GM23338 (cell line): ENCODE results near the gene FNDC3B. TPM values are rescaled to one million over a fixed set of nuclear protein-coding genes. Genes with fewer than 3 reads are reported as not detected.

ENCODE experiments used
- ATAC-seq: fragments of 200-7000 bp; cut with Tn5 transposase; 3 replicates; pipeline ENCODE4 v1.9.1; 2020
- DNase-seq: peaks from one replicate; pipeline ENCODE4 v3.0.0-alpha.2; 2015; ENCODE audit warnings: low spot score
- H2AFZ ChIP-seq: fragments of 200-600 bp; sonication (generic); 2 replicates; pipeline ENCODE4 v1.8.0; 2016; ENCODE audit warnings: antibody characterized with exemption, mild to moderate bottlenecking, moderate library complexity
- H3F3A ChIP-seq: fragments of 200-600 bp; sonication (generic); replicated peaks from 2 replicates; pipeline ENCODE4 v1.8.0; 2017; ENCODE audit warnings: antibody characterized with exemption, mixed run types, low read depth
- H3K27ac ChIP-seq: fragments of 200-600 bp; sonication (generic); 2 replicates; pipeline ENCODE4 v1.6.1; 2016; ENCODE audit warnings: low read depth
- H3K27me3 ChIP-seq: fragments of 200-600 bp; sonication (generic); 2 replicates; pipeline ENCODE4 v1.8.0; 2016; ENCODE audit warnings: mild to moderate bottlenecking, mixed run types, moderate library complexity; ENCODE audit not compliant: insufficient read depth
- H3K36me3 ChIP-seq: fragments of 200-600 bp; sonication (generic); 2 replicates; pipeline ENCODE4 v1.8.0; 2016; ENCODE audit warnings: mild to moderate bottlenecking; ENCODE audit not compliant: insufficient read depth
- H3K4me1 ChIP-seq: fragments of 200-600 bp; sonication (generic); 2 replicates; pipeline ENCODE4 v1.8.0; 2016; ENCODE audit warnings: mild to moderate bottlenecking, moderate library complexity; ENCODE audit not compliant: insufficient read depth
- H3K4me2 ChIP-seq: fragments of 200-600 bp; sonication (generic); 2 replicates; pipeline ENCODE4 v1.7.1; 2017; ENCODE audit warnings: mixed run types
- H3K4me3 ChIP-seq: fragments of 200-600 bp; sonication (generic); 2 replicates; pipeline ENCODE4 v1.6.1; 2016; ENCODE audit warnings: mixed run types
- H3K79me2 ChIP-seq: fragments of 200-600 bp; sonication (generic); replicated peaks from 2 replicates; pipeline ENCODE4 v1.8.0; 2017; ENCODE audit warnings: mild to moderate bottlenecking; ENCODE audit not compliant: insufficient read depth
- H3K9me2 ChIP-seq: fragments of 200-600 bp; sonication (generic); 2 replicates; pipeline ENCODE4 v1.8.0; 2017; ENCODE audit not compliant: insufficient read depth
- H4K20me1 ChIP-seq: fragments of 200-600 bp; sonication (generic); replicated peaks from 2 replicates; pipeline ENCODE4 v1.8.0; 2017; ENCODE audit warnings: mild to moderate bottlenecking; ENCODE audit not compliant: insufficient read depth
- H3K27ac Mint-ChIP-seq: 2 replicates; pipeline ENCODE4 v1.8.0; 2020; ENCODE audit warnings: inconsistent platforms, mild to moderate bottlenecking, moderate library complexity, mixed read lengths
- H3K27me3 Mint-ChIP-seq: 3 replicates; pipeline ENCODE4 v1.8.0; 2022; ENCODE audit warnings: low read depth, mild to moderate bottlenecking, moderate library complexity, mixed read lengths, inconsistent platforms; ENCODE audit not compliant: insufficient read depth, poor library complexity
- H3K36me3 Mint-ChIP-seq: 3 replicates; pipeline ENCODE4 v1.8.0; 2021; ENCODE audit warnings: low read depth, mild to moderate bottlenecking, inconsistent platforms, moderate library complexity, mixed read lengths
- H3K4me1 Mint-ChIP-seq: 3 replicates; pipeline ENCODE4 v1.8.0; 2020; ENCODE audit warnings: mild to moderate bottlenecking, inconsistent platforms, mixed read lengths
- H3K4me3 Mint-ChIP-seq: 3 replicates; pipeline ENCODE4 v1.8.0; 2021; ENCODE audit warnings: moderate library complexity, mild to moderate bottlenecking, inconsistent platforms, mixed read lengths
- H3K9me3 Mint-ChIP-seq: 3 replicates; pipeline ENCODE4 v1.8.0; 2020; ENCODE audit warnings: moderate library complexity, mild to moderate bottlenecking, inconsistent platforms, mixed read lengths
- CREB1 ChIP-seq: fragments of 250-450 bp; sonication (Bioruptor Pico); IDR thresholded peaks from 2 replicates; pipeline ENCODE4 v1.5.0; 2020; ENCODE audit warnings: low read depth, mild to moderate bottlenecking, moderate library complexity
- EZH2 ChIP-seq: fragments of 200-600 bp; sonication (generic); IDR thresholded peaks from one replicate; pipeline ENCODE4 v1.8.0; 2017; ENCODE audit warnings: antibody characterized with exemption, mild to moderate bottlenecking, low read depth; ENCODE audit not compliant: unreplicated experiment
- EZH2phosphoT487 ChIP-seq: fragments of 200-600 bp; sonication (generic); IDR thresholded peaks from one replicate; pipeline ENCODE4 v1.8.1; 2018; ENCODE audit warnings: antibody characterized with exemption; ENCODE audit not compliant: unreplicated experiment
- JUNB ChIP-seq: IDR thresholded peaks from one replicate; pipeline ENCODE4 v1.6.1; 2016; ENCODE audit warnings: antibody characterized with exemption; ENCODE audit not compliant: unreplicated experiment
- NANOG ChIP-seq: IDR thresholded peaks from 2 replicates; pipeline ENCODE4 v1.6.1; 2016; ENCODE audit warnings: antibody characterized with exemption, borderline replicate concordance
- POLR2AphosphoS5 ChIP-seq: IDR thresholded peaks from 2 replicates; pipeline ENCODE4 v1.6.1; 2016; ENCODE audit warnings: antibody characterized with exemption, low read depth
- STAT1 ChIP-seq: IDR thresholded peaks from one replicate; pipeline ENCODE4 v1.6.1; 2016; ENCODE audit warnings: antibody characterized with exemption; ENCODE audit not compliant: unreplicated experiment
- ZNF114 ChIP-seq: fragments of 250-450 bp; sonication (Bioruptor Pico); IDR thresholded peaks from 2 replicates; pipeline ENCODE4 v1.5.0; 2020; ENCODE audit warnings: mild to moderate bottlenecking, moderate library complexity
- polyA plus RNA-seq: library from polyadenylated mRNA; unstranded; fragments of >200 nt; fragmentation: Nextera tagmentation; extraction: Ambion mirVana; gene quantifications from 2 replicates; pipeline ENCODE4 v1.2.1, GENCODE V29; 2016
- total RNA-seq: library from RNA; depleted of rRNA; stranded (reverse); fragments of >200 nt; shearing (Covaris generic); gene quantifications from 2 replicates; pipeline ENCODE4 v1.2.3, GENCODE V29; 2014
- TF ChIP-seq, protein P1 (sequence below): IDR thresholded peaks from one replicate; pipeline ENCODE4 v1.6.1; 2018; ENCODE audit warnings: antibody characterized with exemption; ENCODE audit not compliant: unreplicated experiment
- TF ChIP-seq, protein P2 (sequence below): IDR thresholded peaks from 2 replicates; pipeline ENCODE4 v1.6.1; 2016; ENCODE audit warnings: antibody characterized with exemption
- TF ChIP-seq, protein P3 (sequence below): fragments of 250-450 bp; sonication (Bioruptor Pico); IDR thresholded peaks from 2 replicates; pipeline ENCODE4 v1.5.0; 2020; ENCODE audit warnings: mild to moderate bottlenecking, moderate library complexity

The FNDC3B gene
- total and polyA plus RNA-seq, 2 experiments from 2014 or later, result 19.1 to 55.4 TPM

DNA sequence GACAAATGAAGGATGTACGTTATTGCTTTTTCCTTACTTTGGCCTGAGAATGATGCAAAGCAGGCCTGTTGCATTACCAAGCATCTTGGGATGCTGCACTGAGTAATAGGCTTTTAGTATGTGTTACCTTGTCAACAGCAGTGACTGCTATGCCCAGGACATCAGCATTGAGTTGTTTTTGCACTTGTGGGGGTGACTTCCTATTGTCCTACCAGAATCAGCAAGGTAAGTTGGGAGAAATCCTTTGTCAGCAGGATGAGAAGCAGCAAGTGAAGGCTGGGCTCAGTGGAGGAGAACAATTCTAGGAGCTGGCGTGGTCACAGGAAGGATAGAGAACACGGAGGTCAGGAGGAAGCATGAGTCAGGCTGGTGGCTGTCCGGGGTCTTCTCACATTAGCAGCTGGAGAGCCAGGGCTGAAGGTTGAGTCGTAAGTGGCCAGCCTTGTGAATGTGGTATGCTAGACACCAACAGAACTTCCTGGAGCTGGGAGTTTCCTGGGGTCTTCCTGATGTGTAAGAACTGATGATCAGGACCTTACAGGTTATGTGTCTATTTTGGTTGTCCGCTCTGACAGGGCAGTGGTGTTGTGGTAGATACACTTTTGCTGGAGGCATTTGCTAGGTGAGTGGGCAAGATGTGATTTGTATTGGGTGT, 142.7 kb downstream of the FNDC3B start:
- Mint-ChIP-seq H3K27ac (peak overlapping the region; percentile 58), H3K4me1 (peaks cover 42% of the 10 kb centered on the region), H3K36me3 (peaks cover 3% of the 10 kb centered on the region; the same call in 2 of the 3 replicates), H3K27me3 (no peaks in the 10 kb centered on the region), H3K9me3 (no peaks in the 10 kb centered on the region; the same call in 2 of the 3 replicates), H3K4me3 (no peak overlapping the region)
- Histone ChIP-seq H3K79me2 (peaks cover 76% of the 10 kb centered on the region), H3K27ac (peak overlapping the region; percentile 80), H3F3A (no peaks in the 10 kb centered on the region), H3K36me3 (no peaks in the 10 kb centered on the region), H2AFZ (no peak overlapping the region), H3K9me2 (no peaks in the 10 kb centered on the region), H3K4me1 (peaks cover 28% of the 10 kb centered on the region), H3K27me3 (no peaks in the 10 kb centered on the region), H3K4me3 (no peak overlapping the region), H4K20me1 (no peaks in the 10 kb centered on the region), H3K4me2 (no peak overlapping the region)
- TF ChIP-seq ZNF114 (CRISPR knock-in tag), result no peak
- TF ChIP-seq NANOG, result no peak
- TF ChIP-seq EZH2phosphoT487, result no peak
- TF ChIP-seq CREB1 (CRISPR knock-in tag), result no peak
- ATAC-seq, result peak; percentile 56
- DNase-seq, result no peak

DNA sequence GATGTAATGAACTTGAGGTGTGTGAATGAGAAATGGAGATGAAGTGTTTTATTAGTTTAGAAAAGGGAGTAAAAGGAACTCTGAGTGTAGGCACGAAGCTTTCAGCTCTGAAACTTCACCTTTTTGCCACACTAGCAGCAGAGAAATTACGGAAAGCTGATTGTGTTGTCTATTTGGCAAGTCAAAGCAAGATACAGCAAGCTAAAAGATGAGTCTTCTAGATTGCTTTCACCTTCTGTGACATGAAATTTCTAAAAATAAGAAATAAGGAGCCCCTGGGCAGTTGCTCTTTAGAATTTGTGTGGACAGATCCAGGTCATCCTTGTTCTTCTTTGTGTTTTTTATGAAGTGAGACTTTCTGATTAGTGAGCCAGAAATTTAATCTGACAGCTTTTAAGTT, 143.4 kb downstream of the FNDC3B start:
- no peak overlapping the region for H2AFZ ChIP-seq
- no peak overlapping the region for H3K4me3 Mint-ChIP-seq
- H3K9me3 Mint-ChIP-seq, result no peaks in the 10 kb centered on the region; the same call in 2 of the 3 replicates
- no peaks in the 10 kb centered on the region for H3K27me3 ChIP-seq
- H3F3A ChIP-seq, result no peaks in the 10 kb centered on the region
- peaks cover 3% of the 10 kb centered on the region; the same call in 2 of the 3 replicates for H3K36me3 Mint-ChIP-seq
- no peaks in the 10 kb centered on the region for H3K9me2 ChIP-seq
- H3K4me1 ChIP-seq, result peaks cover 24% of the 10 kb centered on the region
- no peak overlapping the region for H3K4me3 ChIP-seq
- H3K27ac ChIP-seq, result peak overlapping the region; percentile 80
- ATAC-seq (no peak), DNase-seq (no peak)
- H4K20me1 ChIP-seq, result no peaks in the 10 kb centered on the region
- H3K27me3 Mint-ChIP-seq, result no peaks in the 10 kb centered on the region
- H3K4me2 ChIP-seq, result no peak overlapping the region
- peak overlapping the region; percentile 58 for H3K27ac Mint-ChIP-seq
- no peaks in the 10 kb centered on the region for H3K36me3 ChIP-seq
- peaks cover 69% of the 10 kb centered on the region for H3K79me2 ChIP-seq
- H3K4me1 Mint-ChIP-seq, result peaks cover 38% of the 10 kb centered on the region
- TF ChIP-seq, protein P1, sequence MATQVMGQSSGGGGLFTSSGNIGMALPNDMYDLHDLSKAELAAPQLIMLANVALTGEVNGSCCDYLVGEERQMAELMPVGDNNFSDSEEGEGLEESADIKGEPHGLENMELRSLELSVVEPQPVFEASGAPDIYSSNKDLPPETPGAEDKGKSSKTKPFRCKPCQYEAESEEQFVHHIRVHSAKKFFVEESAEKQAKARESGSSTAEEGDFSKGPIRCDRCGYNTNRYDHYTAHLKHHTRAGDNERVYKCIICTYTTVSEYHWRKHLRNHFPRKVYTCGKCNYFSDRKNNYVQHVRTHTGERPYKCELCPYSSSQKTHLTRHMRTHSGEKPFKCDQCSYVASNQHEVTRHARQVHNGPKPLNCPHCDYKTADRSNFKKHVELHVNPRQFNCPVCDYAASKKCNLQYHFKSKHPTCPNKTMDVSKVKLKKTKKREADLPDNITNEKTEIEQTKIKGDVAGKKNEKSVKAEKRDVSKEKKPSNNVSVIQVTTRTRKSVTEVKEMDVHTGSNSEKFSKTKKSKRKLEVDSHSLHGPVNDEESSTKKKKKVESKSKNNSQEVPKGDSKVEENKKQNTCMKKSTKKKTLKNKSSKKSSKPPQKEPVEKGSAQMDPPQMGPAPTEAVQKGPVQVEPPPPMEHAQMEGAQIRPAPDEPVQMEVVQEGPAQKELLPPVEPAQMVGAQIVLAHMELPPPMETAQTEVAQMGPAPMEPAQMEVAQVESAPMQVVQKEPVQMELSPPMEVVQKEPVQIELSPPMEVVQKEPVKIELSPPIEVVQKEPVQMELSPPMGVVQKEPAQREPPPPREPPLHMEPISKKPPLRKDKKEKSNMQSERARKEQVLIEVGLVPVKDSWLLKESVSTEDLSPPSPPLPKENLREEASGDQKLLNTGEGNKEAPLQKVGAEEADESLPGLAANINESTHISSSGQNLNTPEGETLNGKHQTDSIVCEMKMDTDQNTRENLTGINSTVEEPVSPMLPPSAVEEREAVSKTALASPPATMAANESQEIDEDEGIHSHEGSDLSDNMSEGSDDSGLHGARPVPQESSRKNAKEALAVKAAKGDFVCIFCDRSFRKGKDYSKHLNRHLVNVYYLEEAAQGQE, result no peak
- no peak for TF ChIP-seq ZNF114 (CRISPR knock-in tag)
- TF ChIP-seq, protein P2, sequence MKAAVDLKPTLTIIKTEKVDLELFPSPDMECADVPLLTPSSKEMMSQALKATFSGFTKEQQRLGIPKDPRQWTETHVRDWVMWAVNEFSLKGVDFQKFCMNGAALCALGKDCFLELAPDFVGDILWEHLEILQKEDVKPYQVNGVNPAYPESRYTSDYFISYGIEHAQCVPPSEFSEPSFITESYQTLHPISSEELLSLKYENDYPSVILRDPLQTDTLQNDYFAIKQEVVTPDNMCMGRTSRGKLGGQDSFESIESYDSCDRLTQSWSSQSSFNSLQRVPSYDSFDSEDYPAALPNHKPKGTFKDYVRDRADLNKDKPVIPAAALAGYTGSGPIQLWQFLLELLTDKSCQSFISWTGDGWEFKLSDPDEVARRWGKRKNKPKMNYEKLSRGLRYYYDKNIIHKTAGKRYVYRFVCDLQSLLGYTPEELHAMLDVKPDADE, result no peak
- no peak for TF ChIP-seq JUNB
- TF ChIP-seq EZH2phosphoT487, result no peak
- no peak for TF ChIP-seq CREB1 (CRISPR knock-in tag)
- TF ChIP-seq, protein P3, sequence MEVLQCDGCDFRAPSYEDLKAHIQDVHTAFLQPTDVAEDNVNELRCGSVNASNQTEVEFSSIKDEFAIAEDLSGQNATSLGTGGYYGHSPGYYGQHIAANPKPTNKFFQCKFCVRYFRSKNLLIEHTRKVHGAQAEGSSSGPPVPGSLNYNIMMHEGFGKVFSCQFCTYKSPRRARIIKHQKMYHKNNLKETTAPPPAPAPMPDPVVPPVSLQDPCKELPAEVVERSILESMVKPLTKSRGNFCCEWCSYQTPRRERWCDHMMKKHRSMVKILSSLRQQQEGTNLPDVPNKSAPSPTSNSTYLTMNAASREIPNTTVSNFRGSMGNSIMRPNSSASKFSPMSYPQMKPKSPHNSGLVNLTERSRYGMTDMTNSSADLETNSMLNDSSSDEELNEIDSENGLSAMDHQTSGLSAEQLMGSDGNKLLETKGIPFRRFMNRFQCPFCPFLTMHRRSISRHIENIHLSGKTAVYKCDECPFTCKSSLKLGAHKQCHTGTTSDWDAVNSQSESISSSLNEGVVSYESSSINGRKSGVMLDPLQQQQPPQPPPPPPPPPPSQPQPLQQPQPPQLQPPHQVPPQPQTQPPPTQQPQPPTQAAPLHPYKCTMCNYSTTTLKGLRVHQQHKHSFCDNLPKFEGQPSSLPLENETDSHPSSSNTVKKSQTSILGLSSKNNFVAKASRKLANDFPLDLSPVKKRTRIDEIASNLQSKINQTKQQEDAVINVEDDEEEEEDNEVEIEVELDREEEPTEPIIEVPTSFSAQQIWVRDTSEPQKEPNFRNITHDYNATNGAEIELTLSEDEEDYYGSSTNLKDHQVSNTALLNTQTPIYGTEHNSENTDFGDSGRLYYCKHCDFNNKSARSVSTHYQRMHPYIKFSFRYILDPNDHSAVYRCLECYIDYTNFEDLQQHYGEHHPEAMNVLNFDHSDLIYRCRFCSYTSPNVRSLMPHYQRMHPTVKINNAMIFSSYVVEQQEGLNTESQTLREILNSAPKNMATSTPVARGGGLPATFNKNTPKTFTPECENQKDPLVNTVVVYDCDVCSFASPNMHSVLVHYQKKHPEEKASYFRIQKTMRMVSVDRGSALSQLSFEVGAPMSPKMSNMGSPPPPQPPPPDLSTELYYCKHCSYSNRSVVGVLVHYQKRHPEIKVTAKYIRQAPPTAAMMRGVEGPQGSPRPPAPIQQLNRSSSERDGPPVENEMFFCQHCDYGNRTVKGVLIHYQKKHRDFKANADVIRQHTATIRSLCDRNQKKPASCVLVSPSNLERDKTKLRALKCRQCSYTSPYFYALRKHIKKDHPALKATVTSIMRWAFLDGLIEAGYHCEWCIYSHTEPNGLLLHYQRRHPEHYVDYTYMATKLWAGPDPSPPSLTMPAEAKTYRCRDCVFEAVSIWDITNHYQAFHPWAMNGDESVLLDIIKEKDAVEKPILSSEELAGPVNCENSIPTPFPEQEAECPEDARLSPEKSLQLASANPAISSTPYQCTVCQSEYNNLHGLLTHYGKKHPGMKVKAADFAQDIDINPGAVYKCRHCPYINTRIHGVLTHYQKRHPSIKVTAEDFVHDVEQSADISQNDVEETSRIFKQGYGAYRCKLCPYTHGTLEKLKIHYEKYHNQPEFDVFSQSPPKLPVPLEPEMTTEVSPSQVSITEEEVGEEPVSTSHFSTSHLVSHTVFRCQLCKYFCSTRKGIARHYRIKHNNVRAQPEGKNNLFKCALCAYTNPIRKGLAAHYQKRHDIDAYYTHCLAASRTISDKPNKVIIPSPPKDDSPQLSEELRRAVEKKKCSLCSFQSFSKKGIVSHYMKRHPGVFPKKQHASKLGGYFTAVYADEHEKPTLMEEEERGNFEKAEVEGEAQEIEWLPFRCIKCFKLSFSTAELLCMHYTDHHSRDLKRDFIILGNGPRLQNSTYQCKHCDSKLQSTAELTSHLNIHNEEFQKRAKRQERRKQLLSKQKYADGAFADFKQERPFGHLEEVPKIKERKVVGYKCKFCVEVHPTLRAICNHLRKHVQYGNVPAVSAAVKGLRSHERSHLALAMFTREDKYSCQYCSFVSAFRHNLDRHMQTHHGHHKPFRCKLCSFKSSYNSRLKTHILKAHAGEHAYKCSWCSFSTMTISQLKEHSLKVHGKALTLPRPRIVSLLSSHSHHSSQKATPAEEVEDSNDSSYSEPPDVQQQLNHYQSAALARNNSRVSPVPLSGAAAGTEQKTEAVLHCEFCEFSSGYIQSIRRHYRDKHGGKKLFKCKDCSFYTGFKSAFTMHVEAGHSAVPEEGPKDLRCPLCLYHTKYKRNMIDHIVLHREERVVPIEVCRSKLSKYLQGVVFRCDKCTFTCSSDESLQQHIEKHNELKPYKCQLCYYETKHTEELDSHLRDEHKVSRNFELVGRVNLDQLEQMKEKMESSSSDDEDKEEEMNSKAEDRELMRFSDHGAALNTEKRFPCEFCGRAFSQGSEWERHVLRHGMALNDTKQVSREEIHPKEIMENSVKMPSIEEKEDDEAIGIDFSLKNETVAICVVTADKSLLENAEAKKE (CRISPR knock-in tag), result no peak
- no peak for TF ChIP-seq STAT1
- TF ChIP-seq POLR2AphosphoS5, result no peak
- no peak for TF ChIP-seq EZH2
